Colon (tissue), 2 donors: ENCODE results near the gene POU6F2.

Experiments used
- FAIRE-seq: peaks from 2 replicates; lab custom pipeline; 2012; peaks lifted over from hg19 to GRCh38; lab: Jason Lieb, UNC
- donor health status: control.
- donor health status: control.

POU6F2 gene

GRCh38 chr7:39404907-39405306, 427.2 kb downstream of the POU6F2 start:
- no peak for FAIRE-seq

- FAIRE-seq = no peak
Measured at GRCh38 chr7:39405581-39405980, 427.9 kb downstream of the POU6F2 start.

GRCh38 chr7:39406467-39406866, 428.8 kb downstream of the POU6F2 start:
- no peak for FAIRE-seq

GRCh38 chr7:39407137-39407536, 429.4 kb downstream of the POU6F2 start:
- FAIRE-seq = no peak

- no peak for FAIRE-seq
Measured at GRCh38 chr7:39407723-39408122, 430.0 kb downstream of the POU6F2 start.

GRCh38 chr7:39408906-39409305, 431.2 kb downstream of the POU6F2 start:
- no peak for FAIRE-seq

- no peak for FAIRE-seq
Measured at GRCh38 chr7:39410582-39410981, 432.9 kb downstream of the POU6F2 start.

- FAIRE-seq = no peak
Measured at GRCh38 chr7:39413636-39414223, 436.0 kb downstream of the POU6F2 start.

GRCh38 chr7:39414224-39415035, 436.7 kb downstream of the POU6F2 start:
- FAIRE-seq = no peak

GRCh38 chr7:39415091-39415787, 437.5 kb downstream of the POU6F2 start:
- FAIRE-seq = no peak

GRCh38 chr7:39416866-39417265, 439.2 kb downstream of the POU6F2 start:
- no peak for FAIRE-seq

GRCh38 chr7:39417642-39418041, 439.9 kb downstream of the POU6F2 start:
- no peak for FAIRE-seq

GRCh38 chr7:39421251-39421650, 443.5 kb downstream of the POU6F2 start:
- FAIRE-seq = no peak

GRCh38 chr7:39421661-39422060, 444.0 kb downstream of the POU6F2 start:
- FAIRE-seq = no peak

- FAIRE-seq = no peak
Measured at GRCh38 chr7:39428221-39428620, 450.5 kb downstream of the POU6F2 start.

GRCh38 chr7:39429421-39429820, 451.7 kb downstream of the POU6F2 start:
- FAIRE-seq = no peak

GRCh38 chr7:39430441-39430840, 452.7 kb downstream of the POU6F2 start:
- no peak for FAIRE-seq

- no peak for FAIRE-seq
Measured at GRCh38 chr7:39430909-39431641, 453.4 kb downstream of the POU6F2 start.

GRCh38 chr7:39432368-39432767, 454.7 kb downstream of the POU6F2 start:
- no peak for FAIRE-seq

- FAIRE-seq = no peak
Measured at GRCh38 chr7:39432807-39433416, 455.2 kb downstream of the POU6F2 start.

GRCh38 chr7:39433550-39433949, 455.8 kb downstream of the POU6F2 start:
- FAIRE-seq = no peak

- no peak for FAIRE-seq
Measured at GRCh38 chr7:39434012-39434411, 456.3 kb downstream of the POU6F2 start.
